NCI-H524 treated with DMSO at 0.1 percent for 48 hours (cell line): ENCODE results near the gene RAB3IP.
"Not testable (repeated sequence)": the region's sequence is repeated elsewhere in the genome, so short reads cannot be mapped to it uniquely, and the experiment has no call there.

Experiments
- DNase-seq: peaks from one replicate; lab custom pipeline; 2025; lab: John Stamatoyannopoulos, UW

Gene RAB3IP

DNA sequence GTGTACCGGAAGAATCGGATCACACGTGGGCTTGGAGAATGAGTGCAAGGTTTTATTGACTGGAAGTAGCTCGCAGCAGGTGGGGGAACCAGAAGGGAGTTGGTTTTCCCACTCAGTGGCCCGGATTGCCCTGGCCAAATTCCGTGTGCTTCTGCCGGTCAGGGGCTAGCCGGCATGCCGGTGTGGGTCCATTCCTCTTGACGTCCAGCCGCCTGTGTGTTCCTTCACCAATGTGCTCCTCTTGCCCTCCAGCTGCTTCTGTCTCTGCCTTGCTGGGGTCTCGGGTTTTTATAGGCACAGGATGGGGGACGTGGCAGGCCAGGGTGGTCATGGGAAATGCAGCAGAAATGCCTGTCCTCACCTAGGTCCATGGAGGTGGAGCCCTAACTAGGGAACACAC, 97.4 kb downstream of the RAB3IP start:
- DNase-seq: no peak

- no peak for DNase-seq
Measured at GRCh38 chr12:69837191-69837590, 98.5 kb downstream of the RAB3IP start.

GRCh38 chr12:69837657-69838415, 99.2 kb downstream of the RAB3IP start:
- DNase-seq: no peak

DNA sequence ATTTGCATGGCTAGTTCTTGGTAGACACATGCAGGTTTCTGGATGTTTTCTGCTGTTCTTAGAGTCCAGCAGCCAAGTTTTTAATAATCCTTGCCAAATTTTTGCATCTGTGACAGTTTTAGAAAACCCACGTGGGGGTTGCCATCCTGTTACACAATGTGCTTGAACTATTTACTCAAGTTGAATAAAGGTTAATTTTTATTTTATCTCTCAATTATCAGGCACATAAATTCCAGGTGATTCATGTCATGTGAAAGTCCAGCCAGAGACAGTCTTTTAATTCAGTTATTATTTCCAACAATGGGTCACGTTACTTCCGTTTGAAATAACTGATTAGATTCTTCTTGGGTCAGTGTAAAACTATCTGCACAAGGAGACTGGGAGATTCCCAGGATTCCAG, 102.1 kb downstream of the RAB3IP start:
- DNase-seq: no peak

DNA sequence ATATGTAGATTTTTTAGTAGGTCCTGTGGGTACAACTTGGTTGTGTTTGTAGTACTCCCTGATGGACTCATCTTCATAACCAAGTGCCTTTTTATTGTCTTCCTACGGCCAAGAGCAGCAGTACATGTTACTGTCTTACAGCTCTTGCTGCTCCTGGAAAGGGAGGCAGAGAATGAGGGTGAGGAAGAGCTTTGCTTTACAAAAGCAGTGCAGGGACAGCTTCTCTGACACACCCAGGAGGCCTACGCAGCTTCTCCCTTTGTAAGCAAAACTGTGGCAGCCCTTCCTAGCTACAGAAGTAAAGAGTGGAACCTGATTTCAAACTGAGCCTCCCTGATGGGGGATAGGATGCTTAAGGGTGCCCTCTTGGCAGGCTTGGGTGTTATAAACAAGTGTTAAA, 104.9 kb downstream of the RAB3IP start:
- no peak for DNase-seq

DNA sequence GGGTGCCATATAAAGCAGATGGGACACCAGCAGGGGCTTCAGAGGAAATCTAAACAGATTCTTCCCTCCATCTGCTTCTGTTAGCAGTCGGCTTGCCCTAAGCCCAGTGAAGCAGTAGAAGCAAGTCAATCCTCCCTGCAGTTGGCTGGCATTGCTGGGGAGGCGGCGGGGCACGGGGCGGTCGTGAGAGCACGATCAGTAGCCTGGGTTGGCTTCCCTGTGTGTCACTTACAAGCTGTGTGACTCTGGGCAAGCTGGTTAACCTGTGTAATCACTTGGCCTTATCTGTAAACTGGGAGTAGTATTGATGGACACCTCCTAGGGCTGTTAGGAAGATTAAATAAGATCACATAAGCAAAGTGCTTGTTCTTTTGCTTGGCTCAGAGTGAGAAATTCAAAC, 105.8 kb downstream of the RAB3IP start:
- DNase-seq: peak; percentile 87

GRCh38 chr12:69844836-69845235, 106.2 kb downstream of the RAB3IP start:
- DNase-seq: no peak

GRCh38 chr12:69846976-69847375, 108.3 kb downstream of the RAB3IP start:
- DNase-seq: no peak

DNA sequence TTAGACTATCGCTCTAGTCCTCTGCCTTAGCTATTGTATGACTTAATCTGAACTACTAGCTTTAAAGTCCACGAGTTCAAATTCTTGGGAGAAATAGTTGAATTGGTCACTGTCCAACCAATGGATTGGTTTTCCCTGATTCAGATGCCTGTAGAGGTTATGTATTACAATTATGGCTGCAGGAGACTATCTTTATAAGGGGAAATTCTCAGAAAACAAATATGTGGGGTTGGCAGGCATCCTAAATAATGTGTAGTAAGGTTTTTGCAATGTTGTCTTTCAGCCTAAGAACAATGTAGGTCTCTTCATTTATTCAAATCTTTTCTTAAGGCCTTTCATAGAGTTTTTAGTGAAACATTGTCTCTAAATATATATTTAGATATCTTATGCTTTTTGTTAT, 113.3 kb downstream of the RAB3IP start:
- no peak for DNase-seq

DNA sequence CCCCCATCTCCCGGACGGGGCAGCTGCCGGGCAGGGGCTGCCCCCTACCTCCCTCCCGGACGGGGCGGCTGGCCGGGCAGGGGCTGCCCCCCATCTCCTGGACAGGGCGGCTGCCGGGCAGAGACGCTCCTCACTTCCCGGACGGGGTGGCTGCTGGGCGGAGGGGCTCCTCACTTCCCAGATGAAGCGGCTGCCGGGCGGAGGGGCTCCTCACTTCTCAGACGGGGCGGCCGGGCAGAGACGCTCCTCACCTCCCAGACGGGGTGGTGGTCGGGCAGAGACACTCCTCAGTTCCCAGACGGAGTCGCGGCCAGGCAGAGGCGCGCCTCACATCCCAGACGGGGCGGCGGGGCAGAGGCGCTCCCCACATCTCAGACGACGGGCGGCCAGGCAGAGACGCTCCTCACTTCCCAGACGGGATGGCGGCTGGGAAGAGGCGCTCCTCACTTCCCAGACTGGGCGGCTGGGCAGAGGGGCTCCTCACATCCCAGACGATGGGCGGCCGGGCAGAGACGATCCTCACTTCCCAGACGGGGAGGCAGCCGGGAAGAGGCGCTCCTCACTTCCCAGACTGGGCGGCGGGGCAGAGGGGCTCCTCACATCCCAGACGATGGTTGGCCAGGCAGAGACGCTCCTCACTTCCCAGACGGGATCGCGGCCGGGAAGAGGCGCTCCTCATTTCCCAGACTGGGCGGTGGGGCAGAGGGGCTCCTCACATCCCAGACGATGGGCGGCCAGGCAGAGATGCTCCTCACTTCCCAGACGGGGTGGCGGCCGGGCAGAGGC, 114.7 kb downstream of the RAB3IP start:
- not testable (repeated sequence) for DNase-seq

- no peak for DNase-seq
Measured at GRCh38 chr12:69866698-69867097, 128.0 kb downstream of the RAB3IP start.

GRCh38 chr12:69868695-69869094, 130.0 kb downstream of the RAB3IP start:
- no peak for DNase-seq

- DNase-seq: no peak
Measured at GRCh38 chr12:69872804-69873203, 134.1 kb downstream of the RAB3IP start.
